ENCODE measurements around the gene KRT77. TPM values are rescaled to one million over a fixed set of nuclear protein-coding genes. Genes with fewer than 3 reads are reported as not detected.

Gene KRT77
- total and polyA plus RNA-seq, 7 donors: 0.01 to 0.04 TPM; not detected in 5

- peaks cover 0 to 52% (median 15%) of the 10 kb centered on the region in 3 donors for H3K27me3 ChIP-seq (ENCODE audit: insufficient read depth in 3 of 3, low read length in 2 of 3)
- WGBS, 3 donors: 5 to 7% (median 5%) methylated on average over 40 to 45 of the region's 45 CpGs
- intact Hi-C loops (cut with DNase I): no loop called here
- no peak for ATAC-seq
- H3K4me3 ChIP-seq: peak overlapping the region; percentile 34
- no peaks in the 10 kb centered on the region for H3K4me1 ChIP-seq
- peak in 1 of 2 donors; percentile 21 for DNase-seq
- H3K27ac ChIP-seq: no peak overlapping the region
- TF ChIP-seq, protein P1, sequence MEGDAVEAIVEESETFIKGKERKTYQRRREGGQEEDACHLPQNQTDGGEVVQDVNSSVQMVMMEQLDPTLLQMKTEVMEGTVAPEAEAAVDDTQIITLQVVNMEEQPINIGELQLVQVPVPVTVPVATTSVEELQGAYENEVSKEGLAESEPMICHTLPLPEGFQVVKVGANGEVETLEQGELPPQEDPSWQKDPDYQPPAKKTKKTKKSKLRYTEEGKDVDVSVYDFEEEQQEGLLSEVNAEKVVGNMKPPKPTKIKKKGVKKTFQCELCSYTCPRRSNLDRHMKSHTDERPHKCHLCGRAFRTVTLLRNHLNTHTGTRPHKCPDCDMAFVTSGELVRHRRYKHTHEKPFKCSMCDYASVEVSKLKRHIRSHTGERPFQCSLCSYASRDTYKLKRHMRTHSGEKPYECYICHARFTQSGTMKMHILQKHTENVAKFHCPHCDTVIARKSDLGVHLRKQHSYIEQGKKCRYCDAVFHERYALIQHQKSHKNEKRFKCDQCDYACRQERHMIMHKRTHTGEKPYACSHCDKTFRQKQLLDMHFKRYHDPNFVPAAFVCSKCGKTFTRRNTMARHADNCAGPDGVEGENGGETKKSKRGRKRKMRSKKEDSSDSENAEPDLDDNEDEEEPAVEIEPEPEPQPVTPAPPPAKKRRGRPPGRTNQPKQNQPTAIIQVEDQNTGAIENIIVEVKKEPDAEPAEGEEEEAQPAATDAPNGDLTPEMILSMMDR (IDR thresholded peaks at IDR 0.05): no peak
- no peaks in the 10 kb centered on the region for H3K9me3 ChIP-seq
- H3K36me3 ChIP-seq (ENCODE audit: insufficient read depth in 1 of 2, low read depth in 1 of 2): no peaks in the 10 kb centered on the region
Observed at GRCh38 chr12:52691076-52691840, 12.1 kb downstream of the KRT77 start.

DNA sequence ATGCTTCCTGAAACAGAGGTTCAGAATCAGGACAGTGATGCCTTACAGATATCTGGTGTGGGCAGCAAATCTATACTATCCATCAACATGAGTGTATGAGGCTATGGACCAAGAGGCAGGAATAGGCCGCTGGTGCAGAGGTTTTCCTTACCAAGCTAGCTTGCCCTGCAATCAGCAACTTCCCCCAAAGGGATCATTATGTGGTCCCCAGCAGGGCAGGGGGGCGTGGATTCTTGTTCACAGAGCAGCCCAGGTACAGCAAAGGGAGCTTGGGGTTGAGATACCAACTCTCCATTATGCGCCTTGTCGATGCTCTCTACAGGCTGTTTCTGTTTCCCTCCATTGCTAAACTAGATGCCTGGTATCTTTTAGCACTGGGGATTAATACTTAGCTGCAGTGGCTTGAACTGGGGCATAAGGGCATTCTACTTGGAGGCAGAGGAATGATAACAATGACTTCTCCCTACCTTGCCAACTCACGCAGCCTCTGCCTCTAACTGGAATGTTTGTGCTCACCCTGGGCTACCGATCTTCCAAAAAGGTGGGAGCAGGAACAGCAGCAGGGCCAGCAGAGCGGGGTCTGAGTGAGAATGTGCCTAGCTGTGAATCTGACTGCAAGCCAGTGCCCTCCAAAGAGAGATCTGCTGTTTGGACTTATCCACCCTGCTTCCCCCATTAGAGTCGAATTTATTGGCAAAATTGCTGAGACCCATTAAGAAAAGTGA is 12.8 kb downstream of the KRT77 start:
- no peak for ATAC-seq
- Histone ChIP-seq H3K27ac (no peak overlapping the region), H3K36me3 (ENCODE audit: insufficient read depth in 1 of 2, low read depth in 1 of 2) (no peaks in the 10 kb centered on the region), H3K9me3 (no peaks in the 10 kb centered on the region), H3K27me3 (ENCODE audit: insufficient read depth in 3 of 3, low read length in 2 of 3) (peaks cover 0 to 52% (median 15%) of the 10 kb centered on the region in 3 donors), H3K4me3 (peak overlapping the region; percentile 34), H3K4me1 (no peaks in the 10 kb centered on the region)
- 60 to 65% (median 62%) methylated on average over 8 of the region's 8 CpGs for WGBS, 3 donors
- intact Hi-C loops (cut with DNase I): no loop called here
- TF ChIP-seq, protein P1 (IDR thresholded peaks at IDR 0.05): no peak
- DNase-seq: no peak

GRCh38 chr12:52689936-52690335 is 13.4 kb downstream of the KRT77 start:
- DNase-seq: no peak
- no peak for ATAC-seq

DNA sequence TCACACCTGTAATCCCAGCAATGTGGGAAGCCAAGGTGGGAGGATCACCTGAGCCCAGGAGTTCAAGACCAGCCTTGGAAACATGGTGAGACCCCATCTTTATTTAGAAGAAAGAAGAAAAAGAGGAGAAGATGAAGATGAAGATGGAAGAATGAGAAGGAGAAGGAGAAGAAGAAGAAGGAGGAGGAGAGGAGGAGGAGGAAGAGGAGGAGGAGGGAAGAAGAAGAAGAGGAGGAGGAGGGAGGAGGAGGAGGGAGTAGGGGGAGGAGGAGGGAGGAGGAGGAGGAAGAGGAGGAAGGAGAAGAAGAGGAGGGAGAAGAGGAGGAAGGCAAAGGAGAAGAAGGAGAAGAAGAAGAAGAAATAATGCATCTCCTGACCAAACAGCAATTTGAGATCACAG is 14.1 kb downstream of the KRT77 start:
- intact Hi-C loops (cut with DNase I): no loop called here
- H3K27me3 ChIP-seq (ENCODE audit: insufficient read depth in 3 of 3, low read length in 2 of 3): peaks cover 0 to 55% (median 15%) of the 10 kb centered on the region in 3 donors

More at GRCh38 chr12:52689936-52690335, 13.4 kb downstream of the KRT77 start:
- Histone ChIP-seq H3K27ac (no peak overlapping the region), H3K4me1 (no peaks in the 10 kb centered on the region), H3K27me3 (ENCODE audit: insufficient read depth in 3 of 3, low read length in 2 of 3) (peaks cover 0 to 52% (median 15%) of the 10 kb centered on the region in 3 donors), H3K4me3 (no peak overlapping the region), H3K36me3 (ENCODE audit: insufficient read depth in 1 of 2, low read depth in 1 of 2) (no peaks in the 10 kb centered on the region), H3K9me3 (no peaks in the 10 kb centered on the region)
- TF ChIP-seq, protein P1 (IDR thresholded peaks at IDR 0.05): no peak
- intact Hi-C loops (cut with DNase I): no loop called here
- WGBS, 3 donors: 67 to 70% (median 70%) methylated on average over 1 of the region's 1 CpG

More for the DNA sequence above, 14.1 kb downstream of the KRT77 start:
- DNase-seq: no peak
- Histone ChIP-seq H3K4me3 (no peak overlapping the region), H3K36me3 (ENCODE audit: insufficient read depth in 1 of 2, low read depth in 1 of 2) (no peaks in the 10 kb centered on the region), H3K27ac (no peak overlapping the region), H3K4me1 (no peaks in the 10 kb centered on the region), H3K9me3 (no peaks in the 10 kb centered on the region)
- no peak for ATAC-seq
- TF ChIP-seq, protein P1 (IDR thresholded peaks at IDR 0.05): no peak
